HL-60/S4 treated with retinoic acid at 250 ng/mL for 4 days and 3 days (cell line): ENCODE results near the gene MERTK.
"Not testable (repeated sequence)": the region's sequence is repeated elsewhere in the genome, so short reads cannot be mapped to it uniquely, and the experiment has no call there.

Source experiments
- in situ Hi-C: fragments of 300-500 bp; cut with MboI; formaldehyde crosslinking; loops from 2 replicates; pipeline ENCODE4 v1.7.0; 2022; ENCODE audit warnings: low sequenced_read_pairs

The MERTK gene

DNA sequence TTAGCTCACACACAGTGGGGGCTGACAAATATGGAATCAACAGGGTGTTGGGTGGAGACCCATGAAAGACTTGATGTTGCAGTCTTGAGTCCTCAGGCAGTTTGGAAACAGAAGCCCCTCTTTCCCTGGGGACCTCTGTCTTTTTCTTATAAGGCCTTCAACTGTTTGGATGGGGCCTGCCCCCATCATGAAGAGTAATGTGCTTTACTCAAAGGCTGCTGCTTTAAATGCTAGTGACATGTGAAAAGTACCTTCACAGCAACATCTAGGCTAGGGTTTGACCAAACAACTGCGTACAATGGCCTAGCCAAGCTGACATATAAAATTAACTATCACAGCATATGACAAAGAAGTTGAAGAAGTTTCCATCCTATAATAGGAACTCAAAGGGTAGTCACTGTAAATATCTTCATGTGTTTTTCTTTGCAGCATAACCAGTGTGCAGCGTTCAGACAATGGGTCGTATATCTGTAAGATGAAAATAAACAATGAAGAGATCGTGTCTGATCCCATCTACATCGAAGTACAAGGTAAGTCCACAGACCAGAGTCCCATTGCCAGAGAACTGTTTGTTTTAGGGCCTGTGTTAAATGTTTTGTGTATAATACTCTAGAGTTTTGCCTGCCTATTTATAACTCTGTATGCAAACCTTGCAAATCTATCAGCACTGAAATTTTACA lies 46.3 kb downstream of the MERTK start:
- in situ Hi-C loops: no loop called here

DNA sequence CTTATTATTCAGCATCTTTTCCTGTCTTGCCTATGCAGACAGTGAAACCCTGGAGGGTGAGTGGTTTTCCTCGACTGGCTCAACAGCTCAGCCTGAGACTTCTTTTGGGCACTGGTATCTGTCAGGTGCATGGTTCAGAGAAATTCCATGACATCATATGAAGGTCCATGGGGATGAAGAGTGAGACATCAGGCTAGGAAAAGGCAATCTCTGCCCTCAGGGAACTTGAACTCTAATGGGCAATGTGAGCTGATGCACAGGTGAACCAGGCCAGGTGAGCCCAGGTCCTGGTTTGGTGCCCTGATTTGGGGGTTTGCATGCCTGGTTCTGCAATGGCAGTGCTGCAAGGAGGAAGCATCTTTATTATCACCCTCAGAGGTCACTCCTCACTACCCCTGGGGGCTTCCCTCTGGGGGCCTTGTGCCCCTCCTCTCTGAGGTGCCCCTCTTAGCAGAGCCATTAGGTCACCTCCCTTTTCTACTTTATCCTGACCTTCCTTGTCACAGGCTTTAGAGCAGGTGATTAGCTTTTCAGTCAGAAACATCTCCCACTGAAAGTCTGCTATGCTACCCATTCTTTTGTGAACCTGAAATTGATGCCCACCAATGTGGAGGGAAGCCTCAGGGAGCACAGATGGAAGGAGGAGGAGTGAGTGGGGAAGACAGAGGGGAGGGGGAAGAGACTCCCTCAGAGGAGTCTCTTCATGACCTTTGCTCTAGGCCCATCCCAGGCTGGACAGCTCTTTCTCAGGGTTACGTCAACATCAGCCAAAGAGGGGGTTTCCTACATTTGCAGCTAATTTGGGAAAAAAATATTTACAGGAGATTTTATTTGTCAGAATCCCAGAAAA lies 47.3 kb downstream of the MERTK start:
- in situ Hi-C loops: no loop called here

DNA sequence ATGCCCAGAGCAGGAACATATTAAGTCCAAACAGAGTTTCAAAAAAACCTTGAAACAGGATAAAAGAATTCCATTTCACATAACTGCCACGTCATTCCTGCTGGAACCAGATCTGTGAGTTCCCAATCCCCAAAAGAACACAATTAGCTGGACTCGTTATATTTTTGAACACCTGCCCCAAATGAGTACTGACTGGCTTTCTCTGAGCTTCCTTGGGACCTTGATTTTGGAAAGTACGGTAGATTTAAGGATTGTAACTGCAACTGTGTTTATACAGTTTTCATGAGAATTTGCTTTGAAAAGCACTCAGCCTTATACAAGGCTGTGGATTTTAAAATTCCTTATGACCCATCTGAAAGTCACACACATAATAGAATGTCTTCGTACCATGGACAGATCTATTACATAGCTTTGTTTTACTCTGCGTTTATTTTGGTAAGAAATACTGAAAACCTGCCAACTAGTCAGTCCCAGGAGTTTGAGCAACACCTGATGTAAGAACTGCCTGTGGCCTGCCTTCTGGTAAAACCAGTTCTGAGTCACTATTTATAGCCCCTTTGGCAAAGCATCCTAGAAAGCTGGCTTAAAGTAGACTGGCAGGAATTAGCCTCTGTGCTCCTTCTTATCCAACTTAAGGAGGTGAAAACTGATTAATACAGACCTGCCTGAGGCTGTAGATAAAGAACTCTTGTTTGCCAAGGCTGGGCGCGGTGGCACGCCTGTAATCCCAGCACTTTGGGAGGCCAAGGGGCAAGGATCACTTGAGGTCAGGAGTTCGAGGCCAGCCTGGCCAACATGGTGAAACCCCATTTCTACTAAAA lies 48.1 kb downstream of the MERTK start:
- in situ Hi-C loops: no loop called here

DNA sequence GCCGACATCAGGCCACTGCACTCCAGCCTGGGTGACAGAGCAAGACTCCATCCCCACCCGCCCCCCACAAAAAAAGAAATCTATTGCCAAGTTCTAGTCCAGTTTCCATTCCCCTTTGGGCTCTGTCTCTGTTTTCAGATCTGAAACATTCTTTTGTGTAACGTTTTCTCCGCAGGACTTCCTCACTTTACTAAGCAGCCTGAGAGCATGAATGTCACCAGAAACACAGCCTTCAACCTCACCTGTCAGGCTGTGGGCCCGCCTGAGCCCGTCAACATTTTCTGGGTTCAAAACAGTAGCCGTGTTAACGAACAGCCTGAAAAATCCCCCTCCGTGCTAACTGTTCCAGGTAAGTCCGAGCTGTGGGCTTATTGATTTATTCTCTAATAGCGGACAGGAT lies 48.8 kb downstream of the MERTK start:
- in situ Hi-C loops: no loop called here

DNA sequence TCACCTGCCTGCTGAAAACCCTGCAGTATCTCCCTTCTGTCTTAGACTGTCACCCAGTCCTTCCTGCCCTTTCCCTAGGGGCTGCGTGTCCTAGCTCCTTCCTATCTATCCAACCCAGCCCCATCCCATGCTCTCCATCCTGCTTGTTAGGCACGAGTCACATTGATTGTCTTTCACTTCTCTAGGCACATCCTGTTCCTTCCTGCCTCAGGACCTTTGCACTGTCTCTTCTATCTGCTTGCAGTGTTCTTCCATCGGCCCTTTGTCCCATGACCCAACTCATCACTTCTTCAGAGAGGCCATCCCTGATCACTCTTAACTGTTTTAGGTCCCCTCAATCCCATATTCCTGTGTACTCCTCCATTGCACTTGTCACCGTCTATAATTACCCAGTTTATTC lies 50.4 kb downstream of the MERTK start:
- in situ Hi-C loops: no loop called here

DNA sequence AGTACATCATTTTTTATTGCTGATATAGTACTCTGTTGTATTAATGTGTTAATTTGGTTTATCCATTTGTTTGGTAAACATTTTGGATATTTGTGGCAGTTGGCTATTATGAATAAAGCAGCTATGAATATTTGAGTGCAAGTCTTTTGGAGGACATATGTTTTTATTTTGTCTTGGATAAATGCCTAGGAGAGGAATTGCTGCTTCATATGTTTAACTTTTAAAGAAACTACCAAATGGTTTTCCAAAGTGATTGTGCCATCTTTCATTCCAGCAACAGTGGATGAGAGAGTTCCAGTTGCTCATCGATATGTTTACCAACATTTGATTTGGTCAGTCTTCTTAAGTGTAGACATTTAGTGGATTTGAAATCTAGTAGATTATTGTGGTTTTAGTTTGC lies 51.8 kb downstream of the MERTK start:
- in situ Hi-C loops: no loop called here

DNA sequence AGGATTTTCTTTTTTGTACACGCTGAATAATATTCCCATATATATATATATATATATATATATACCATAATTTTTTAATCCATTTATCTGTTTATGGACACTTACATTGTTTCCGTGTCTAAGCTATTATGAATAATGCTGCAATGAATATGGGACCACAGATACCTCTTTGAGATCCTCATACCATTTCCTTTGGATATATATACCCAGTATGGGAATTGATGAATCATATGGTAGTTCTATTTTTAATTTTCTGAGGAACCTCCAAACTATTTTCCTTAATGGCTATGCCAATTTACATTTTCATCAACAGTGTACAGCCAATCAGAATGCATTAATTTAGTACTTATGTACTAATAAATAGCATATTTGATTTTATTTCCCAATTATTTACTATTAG lies 53.1 kb downstream of the MERTK start:
- in situ Hi-C loops: no loop called here

DNA sequence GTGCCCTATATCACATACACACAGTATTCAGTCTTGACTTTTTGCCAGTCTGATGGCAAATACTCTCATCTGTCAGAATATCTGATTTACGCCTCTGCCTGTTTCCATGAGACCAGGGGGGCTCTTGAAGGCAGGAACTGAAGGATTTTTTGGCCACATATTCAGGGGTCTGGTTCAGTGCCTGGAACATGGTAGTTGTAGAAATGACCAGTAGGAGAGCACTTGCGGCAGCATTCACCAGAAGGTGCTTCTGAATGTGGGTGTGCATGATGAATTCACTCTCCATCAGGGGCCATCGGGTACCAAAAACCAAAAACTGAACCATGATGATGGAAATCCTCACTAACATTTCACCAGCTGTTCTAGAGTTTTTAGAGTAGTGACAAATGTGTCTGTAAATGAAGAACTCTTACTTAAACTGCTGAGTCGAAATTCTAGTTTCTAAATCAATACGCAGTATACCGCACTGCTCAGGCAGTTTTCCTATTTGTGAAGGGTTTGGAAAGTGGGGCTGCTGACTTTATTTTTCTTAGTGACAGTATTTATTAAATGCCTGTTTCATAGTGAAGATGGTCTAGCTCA lies 54.6 kb downstream of the MERTK start:
- in situ Hi-C loops: no loop called here

DNA sequence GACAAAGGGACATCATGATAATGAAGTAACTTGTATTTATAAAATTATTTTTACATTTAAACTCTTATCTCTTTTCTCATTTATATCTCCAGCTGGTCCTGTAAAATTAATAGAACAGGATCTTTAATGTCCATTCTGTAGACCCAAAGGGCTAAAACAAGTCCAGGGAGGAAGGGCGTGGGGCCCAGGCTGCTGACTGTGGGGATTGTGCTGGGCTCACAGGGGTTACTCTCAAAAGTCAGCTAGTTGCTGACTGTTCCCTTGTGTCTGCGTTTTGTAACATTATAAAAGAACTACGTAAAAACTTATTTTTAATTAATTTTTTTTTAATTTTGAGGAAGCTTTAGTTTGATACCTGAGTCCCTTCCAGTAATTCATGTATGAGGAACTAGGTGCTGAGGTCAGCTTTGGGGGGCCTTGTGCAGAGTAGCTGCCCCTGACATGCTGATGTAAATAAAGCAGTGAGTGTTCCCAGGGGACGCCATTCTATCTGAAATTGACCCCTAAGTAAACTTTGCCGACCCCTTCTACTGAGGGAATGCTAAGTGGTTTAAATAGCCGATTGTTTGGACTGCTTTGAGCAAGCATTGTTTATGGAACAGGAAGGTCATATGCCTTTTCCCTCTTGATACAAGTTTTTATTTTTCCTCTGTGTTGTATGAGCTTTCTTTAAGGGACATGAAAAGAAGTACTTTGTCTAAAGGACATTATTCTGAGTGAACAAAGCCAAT lies 56.4 kb downstream of the MERTK start:
- in situ Hi-C loops: no loop called here

DNA sequence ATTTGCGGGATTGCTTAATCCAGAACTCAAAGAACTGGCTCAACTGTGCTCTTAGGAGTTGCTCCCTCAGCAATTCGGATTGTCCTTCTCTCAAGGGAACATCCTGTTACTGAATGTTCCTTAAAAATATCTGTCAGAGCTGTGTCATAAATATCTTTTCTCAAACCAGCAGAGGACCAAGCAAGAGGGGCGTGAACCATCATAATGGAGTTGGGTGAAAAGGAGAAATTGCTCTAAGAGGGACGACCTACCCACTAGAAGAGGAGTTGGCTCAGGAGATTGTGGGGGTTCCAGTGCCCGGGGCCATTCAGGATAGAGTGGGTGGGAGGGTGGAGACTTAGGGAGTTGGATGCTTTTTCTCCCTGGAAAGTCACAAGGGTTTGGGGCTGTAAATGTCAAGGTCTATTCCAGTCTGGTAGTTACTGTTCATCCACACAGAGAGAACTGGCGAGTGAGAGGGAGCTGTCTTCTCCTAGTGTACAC lies 59.5 kb downstream of the MERTK start:
- in situ Hi-C loops: no loop called here

DNA sequence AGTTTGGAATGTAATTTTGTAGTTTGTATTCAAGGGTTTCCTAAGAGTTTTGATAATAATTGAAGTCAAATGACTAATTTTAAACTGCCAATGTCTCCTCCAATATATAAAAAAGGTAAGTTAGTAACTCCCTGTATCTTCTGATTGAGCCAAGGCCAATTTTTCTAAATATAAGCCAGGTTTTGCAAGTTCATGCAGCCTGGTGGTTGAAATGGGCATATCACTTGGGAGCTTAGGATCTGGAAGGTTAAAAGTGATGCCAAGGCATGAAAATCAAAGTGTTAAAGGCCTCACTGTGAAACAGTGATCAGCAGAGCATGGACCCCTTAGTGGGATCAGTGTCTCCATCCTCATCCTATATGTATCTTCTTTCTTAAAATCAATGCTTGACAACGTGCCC lies 60.5 kb downstream of the MERTK start:
- in situ Hi-C loops: no loop called here

DNA sequence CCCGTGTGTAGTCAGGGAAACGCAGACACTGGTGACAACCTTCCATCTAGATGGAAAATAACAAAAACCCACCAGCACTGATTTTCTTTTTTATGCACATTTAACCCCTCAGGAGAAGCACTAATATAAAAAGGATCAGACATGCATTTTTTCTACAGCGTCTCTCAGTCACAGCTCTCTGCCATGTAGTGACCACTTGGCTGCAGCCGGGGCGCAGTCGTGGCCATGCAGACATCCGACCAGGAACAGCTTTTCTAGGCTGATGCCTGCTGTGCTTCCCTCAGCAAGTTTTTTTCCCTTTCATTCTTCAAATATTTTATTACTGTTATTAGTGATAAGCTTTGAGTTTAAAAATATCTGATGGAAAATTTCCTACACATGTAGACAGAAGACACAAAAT lies 63.3 kb downstream of the MERTK start:
- in situ Hi-C loops: no loop called here

DNA sequence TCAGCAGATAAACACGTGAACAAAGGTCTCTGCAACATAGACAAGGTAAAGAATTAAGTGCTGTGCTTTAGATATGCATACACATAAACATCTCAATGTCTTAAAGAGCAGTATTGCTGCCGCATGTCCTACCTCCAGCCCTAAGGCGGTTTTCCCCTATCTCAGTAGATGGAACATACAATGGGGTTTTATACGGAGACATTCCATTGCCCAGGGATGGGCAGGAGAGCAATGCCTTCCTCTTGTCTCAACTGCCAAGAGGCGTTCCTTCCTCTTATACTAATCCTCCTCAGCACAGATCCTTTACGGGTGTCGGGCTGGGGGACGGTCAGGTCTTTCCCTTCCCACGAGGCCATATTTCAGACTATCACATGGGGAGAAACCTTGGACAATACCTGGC lies 64.7 kb downstream of the MERTK start:
- in situ Hi-C loops: not testable (repeated sequence)

DNA sequence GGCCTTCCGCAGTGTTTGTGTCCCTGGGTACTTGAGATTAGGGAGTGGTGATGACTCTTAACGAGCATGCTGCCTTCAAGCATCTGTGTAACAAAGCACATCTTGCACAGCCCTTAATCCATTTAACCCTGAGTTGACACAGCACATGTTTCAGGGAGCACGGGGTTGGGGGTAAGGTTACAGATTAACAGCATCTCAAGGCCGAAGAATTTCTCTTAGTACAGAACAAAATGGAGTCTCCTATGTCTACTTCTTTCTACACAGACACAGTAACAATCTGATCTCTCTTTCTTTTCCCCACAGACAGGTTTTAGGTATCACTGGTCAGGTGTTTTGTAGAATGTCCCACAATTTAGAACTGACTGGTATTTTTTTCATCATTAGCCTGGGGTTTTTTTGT lies 65.1 kb downstream of the MERTK start:
- in situ Hi-C loops: not testable (repeated sequence)

DNA sequence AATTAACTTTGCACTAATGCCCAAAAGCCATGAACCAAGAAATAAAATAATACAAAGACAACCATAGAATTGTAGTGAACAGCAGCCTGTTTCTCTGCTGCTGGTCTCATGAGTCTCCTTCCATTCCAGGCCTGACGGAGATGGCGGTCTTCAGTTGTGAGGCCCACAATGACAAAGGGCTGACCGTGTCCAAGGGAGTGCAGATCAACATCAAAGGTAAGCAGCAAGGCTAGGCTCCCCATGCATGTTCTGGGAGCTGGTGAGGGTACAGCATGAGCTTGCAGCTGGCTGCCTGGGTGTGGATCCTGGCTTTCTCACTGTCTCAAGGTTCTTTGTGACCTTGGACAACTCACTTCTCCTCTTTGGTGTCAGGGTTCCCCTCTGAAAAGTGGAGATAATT lies 66.7 kb downstream of the MERTK start:
- in situ Hi-C loops: no loop called here

DNA sequence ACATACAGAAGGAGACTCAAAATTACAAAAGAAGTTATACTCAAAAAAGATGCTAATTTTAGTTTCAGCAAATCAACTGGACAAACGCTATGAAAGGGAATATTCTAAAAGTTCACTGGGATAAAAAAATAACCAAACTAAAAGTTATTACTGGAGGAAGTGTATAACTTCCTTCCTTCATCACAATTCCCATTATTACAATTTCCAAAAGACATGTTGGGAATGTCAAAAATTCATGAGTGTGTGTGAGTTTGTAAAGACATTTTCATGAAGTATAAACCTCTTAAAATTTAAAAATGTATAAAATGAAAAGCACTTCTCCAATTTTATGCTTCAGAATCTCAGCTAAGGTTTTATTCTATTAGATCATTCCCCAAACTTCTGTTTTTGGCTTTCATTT lies 67.8 kb downstream of the MERTK start:
- in situ Hi-C loops: no loop called here

DNA sequence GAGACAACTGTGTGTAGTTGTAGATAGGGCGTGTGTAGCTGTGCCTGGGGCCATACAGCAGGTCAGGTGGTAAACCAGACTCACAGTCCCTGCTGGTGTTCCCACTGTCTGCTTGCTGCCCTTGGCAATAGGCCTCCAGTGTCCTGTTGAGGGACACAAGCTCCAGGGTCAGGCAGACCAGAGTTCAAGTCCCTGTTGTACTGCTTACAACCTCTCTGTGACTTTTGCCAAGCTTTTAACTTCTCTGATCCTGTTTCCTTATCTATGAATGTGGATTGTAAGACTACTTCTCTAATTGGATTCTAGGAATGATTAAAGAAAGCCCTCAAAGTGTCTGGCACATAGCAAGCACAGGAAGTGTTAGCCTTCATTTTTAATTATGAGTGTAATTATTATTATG lies 68.6 kb downstream of the MERTK start:
- in situ Hi-C loops: no loop called here

DNA sequence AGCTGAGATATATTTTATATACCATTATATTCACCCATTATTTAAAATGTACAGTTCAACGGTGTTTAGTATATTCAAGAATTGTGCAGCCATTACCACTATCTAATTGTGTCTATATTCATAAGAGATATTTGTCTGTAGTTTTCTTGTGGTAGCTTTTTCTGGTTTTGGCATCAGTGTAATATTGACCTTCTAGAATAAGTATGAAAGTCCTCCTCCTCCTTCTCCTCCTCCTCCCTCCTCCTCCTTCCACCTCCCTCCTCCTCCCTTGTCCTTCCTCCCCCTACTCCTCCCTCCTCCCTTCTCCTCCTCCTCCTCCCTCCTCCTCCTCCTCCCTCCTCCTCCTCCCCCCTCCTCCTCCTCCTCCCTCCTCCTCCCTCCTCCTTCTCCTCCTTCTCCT lies 72.0 kb downstream of the MERTK start:
- in situ Hi-C loops: no loop called here

DNA sequence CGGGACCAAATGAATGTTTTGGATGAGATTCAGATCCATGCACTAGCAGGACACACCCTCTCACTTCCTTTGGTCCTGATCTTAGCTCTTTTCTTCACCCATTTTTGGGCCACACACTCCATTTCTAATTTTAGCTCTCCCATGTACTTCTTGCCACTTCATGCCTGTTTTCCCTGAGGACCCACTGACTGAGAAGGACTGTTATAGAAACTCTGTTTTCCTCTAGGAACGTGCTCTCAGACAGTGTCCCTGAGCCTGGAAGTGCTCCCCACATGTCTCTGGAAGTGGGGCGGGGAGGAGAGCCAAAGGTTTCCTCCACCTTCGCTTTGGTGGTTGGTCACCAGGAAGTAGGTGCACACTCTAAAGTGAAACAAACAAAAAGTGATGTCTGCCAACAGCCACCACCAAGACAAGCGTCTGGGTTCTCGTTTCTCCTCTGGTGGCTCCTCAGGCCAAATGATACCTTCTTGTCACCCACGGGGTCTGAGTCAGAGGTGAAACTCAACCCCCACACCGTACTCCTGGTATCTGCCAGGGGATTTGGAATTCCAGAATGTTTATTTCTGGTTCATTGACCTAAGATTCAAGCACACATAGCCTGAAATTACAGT lies 74.7 kb downstream of the MERTK start:
- in situ Hi-C loops: no loop called here

DNA sequence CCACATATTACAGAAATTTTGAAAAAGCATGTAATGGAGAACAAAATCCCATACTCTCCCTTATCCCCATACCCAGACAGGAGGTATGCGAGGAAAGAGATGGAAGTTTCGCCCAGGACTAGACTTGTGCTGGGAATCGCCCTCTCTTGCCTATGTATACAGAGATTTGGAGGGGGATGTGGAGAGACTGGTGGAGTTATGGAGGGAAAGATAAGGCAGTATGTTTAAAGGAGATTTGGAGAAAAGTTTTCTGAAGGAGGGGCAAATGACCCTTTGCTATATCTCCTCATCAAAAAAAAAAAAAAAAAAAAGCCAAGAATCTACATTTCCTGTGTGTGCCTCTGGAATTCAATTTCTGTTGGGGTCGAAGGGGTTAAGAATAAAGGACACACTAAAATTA lies 75.3 kb downstream of the MERTK start:
- in situ Hi-C loops: no loop called here
